H1 (cell line): Measurements from ENCODE around the gene TGFBRAP1. TPM values are rescaled to one million over a fixed set of nuclear protein-coding genes. Genes with fewer than 3 reads are reported as not detected.
"Not testable (repeated sequence)": the region's sequence is repeated elsewhere in the genome, so short reads cannot be mapped to it uniquely, and the experiment has no call there.

Experiments
- CTCF ChIA-PET: fragments of 300-600 bp; sonication (Branson Sonifier 250); formaldehyde crosslinking; loops from one replicate; lab custom pipeline; 2021; ENCODE audit not compliant: partially characterized antibody; lab: Charles Lee
- POLR2A ChIA-PET: fragments of 300-600 bp; sonication (Branson Sonifier 250); formaldehyde crosslinking; loops from one replicate; lab custom pipeline; 2021; ENCODE audit warnings: inconsistent platforms; ENCODE audit not compliant: partially characterized antibody; lab: Charles Lee
- DNase-seq, 2 experiments: peaks; one replicate each; pipeline versions ENCODE4 v3.0.0 to v3.0.0-alpha.2; 2010 to 2022; ENCODE audit warnings: low spot score in 2 of 2, low read depth in 1 of 2, mixed read lengths in 1 of 2
- FAIRE-seq: peaks from 2 replicates; lab custom pipeline; 2011; peaks lifted over from hg19 to GRCh38; lab: Jason Lieb, UNC
- H2AFZ ChIP-seq: 2 replicates; pipeline ENCODE4 v1.8.1; 2012; ENCODE audit warnings: low read length, inconsistent platforms
- H2AK5ac ChIP-seq: 2 replicates; pipeline ENCODE4 v1.6.1; 2013; ENCODE audit warnings: low read depth, low read length
- H2BK120ac ChIP-seq: replicated peaks from 2 replicates; pipeline ENCODE3; 2013; ENCODE audit warnings: low read depth, low read length, inconsistent platforms
- H2BK12ac ChIP-seq: 2 replicates; pipeline ENCODE4 v1.6.1; 2013; ENCODE audit warnings: low read depth, low read length
- H2BK15ac ChIP-seq: 2 replicates; pipeline ENCODE4 v1.6.1; 2013; ENCODE audit warnings: low read length
- H2BK20ac ChIP-seq: 2 replicates; pipeline ENCODE4 v1.6.1; 2013; ENCODE audit warnings: low read length
- H2BK5ac ChIP-seq: 2 replicates; pipeline ENCODE4 v1.6.1; 2013; ENCODE audit warnings: low read depth, low read length
- H3K14ac ChIP-seq: 2 replicates; pipeline ENCODE4 v1.6.1; 2013; ENCODE audit warnings: inconsistent platforms; ENCODE audit not compliant: insufficient read length
- H3K18ac ChIP-seq: 2 replicates; pipeline ENCODE4 v1.6.1; 2013; ENCODE audit warnings: low read length; ENCODE audit errors: extremely low read depth
- H3K23ac ChIP-seq: 2 replicates; pipeline ENCODE4 v1.6.1; 2013; ENCODE audit warnings: inconsistent platforms; ENCODE audit not compliant: insufficient read length
- H3K23me2 ChIP-seq: 2 replicates; pipeline ENCODE4 v1.6.1; 2013; ENCODE audit warnings: low read depth, low read length
- H3K27ac ChIP-seq: 2 replicates; pipeline ENCODE4 v1.6.1; 2011; ENCODE audit warnings: low read depth, low read length, inconsistent platforms
- H3K27me3 ChIP-seq, 4 experiments: replicated peaks in 1 of 4; 1 replicate in 1 of 4; 2 replicates in 3 of 4; pipeline versions ENCODE4 v1.6.1 to v1.8.1; 2011 to 2013; ENCODE audit warnings: low read length in 3 of 4, mild to moderate bottlenecking in 3 of 4, inconsistent platforms in 2 of 4, mixed read lengths in 2 of 4, moderate library complexity in 1 of 4; ENCODE audit not compliant: control insufficient read depth in 3 of 4, insufficient read depth in 3 of 4; ENCODE audit errors: extremely low read depth in 1 of 4
- H3K36me3 ChIP-seq, 4 experiments: 2 replicates each; pipeline versions ENCODE4 v1.6.1 to v1.8.1; 2011 to 2013; ENCODE audit warnings: mild to moderate bottlenecking in 4 of 4, low read length in 3 of 4, moderate library complexity in 2 of 4, control low read depth in 1 of 4, inconsistent platforms in 1 of 4; ENCODE audit not compliant: insufficient read depth in 4 of 4, control insufficient read depth in 2 of 4
- H3K4ac ChIP-seq: replicated peaks from 2 replicates; pipeline ENCODE3; 2013; ENCODE audit warnings: low read length, low read depth, mixed read lengths, inconsistent platforms; ENCODE audit not compliant: insufficient read length
- H3K4me1 ChIP-seq, 4 experiments: replicated peaks in 1 of 4; 1 replicate in 1 of 4; 2 replicates in 3 of 4; pipeline versions ENCODE4 v1.6.1 to v1.8.1; 2011 to 2013; ENCODE audit warnings: low read length in 3 of 4, inconsistent platforms in 2 of 4, mixed read lengths in 1 of 4; ENCODE audit not compliant: insufficient read depth in 4 of 4, control insufficient read depth in 3 of 4
- H3K4me2 ChIP-seq, 2 experiments: 2 replicates each; pipeline versions ENCODE4 v1.6.1 to v1.8.1; 2011 to 2013; ENCODE audit warnings: low read depth in 2 of 2, low read length in 2 of 2, control low read depth in 1 of 2, inconsistent platforms in 1 of 2, mild to moderate bottlenecking in 1 of 2; ENCODE audit not compliant: insufficient read depth in 1 of 2
- H3K4me3 ChIP-seq, 4 experiments: fragments of 200-600, 300-600 bp in 1 of 4; sonication (generic), shearing (Covaris generic), sonication (Bioruptor Twin) in 1 of 4; 2 replicates each; pipeline versions ENCODE4 v1.5.1 to v1.8.1; 2011 to 2016; ENCODE audit warnings: low read length in 4 of 4, low read depth in 3 of 4, control low read depth in 2 of 4, inconsistent platforms in 2 of 4, mild to moderate bottlenecking in 2 of 4, mixed read lengths in 1 of 4, moderate library complexity in 1 of 4; ENCODE audit not compliant: insufficient read depth in 2 of 4; ENCODE audit errors: extremely low read depth in 1 of 4
- H3K56ac ChIP-seq: replicated peaks from 2 replicates; pipeline ENCODE3; 2013; ENCODE audit warnings: low read depth, mild to moderate bottlenecking, mixed read lengths, low read length, inconsistent platforms; ENCODE audit not compliant: insufficient read length
- H3K79me1 ChIP-seq: 2 replicates; pipeline ENCODE4 v1.6.1; 2013; ENCODE audit warnings: low read depth, low read length, control low read depth
- H3K79me2 ChIP-seq, 2 experiments: 2 replicates each; pipeline versions ENCODE4 v1.6.1 to v1.8.1; 2012 to 2013; ENCODE audit warnings: low read length in 2 of 2, mild to moderate bottlenecking in 2 of 2, inconsistent platforms in 1 of 2; ENCODE audit not compliant: insufficient read depth in 2 of 2, control insufficient read depth in 1 of 2
- H3K9ac ChIP-seq, 4 experiments: replicated peaks in 1 of 4; 1 replicate in 1 of 4; 2 replicates in 3 of 4; pipeline versions ENCODE4 v1.6.1 to v1.8.1; 2011 to 2013; ENCODE audit warnings: low read depth in 3 of 4, low read length in 3 of 4, control low read depth in 2 of 4, mild to moderate bottlenecking in 2 of 4, moderate library complexity in 2 of 4, inconsistent platforms in 1 of 4; ENCODE audit errors: extremely low read depth in 1 of 4
- H3K9me3 ChIP-seq, 2 experiments: 2 replicates each; pipeline versions ENCODE4 v1.6.1 to v1.8.1; 2012 to 2013; ENCODE audit warnings: mild to moderate bottlenecking in 2 of 2, moderate library complexity in 2 of 2, control low read depth in 1 of 2, inconsistent platforms in 1 of 2, low read depth in 1 of 2, low read length in 1 of 2, mixed read lengths in 1 of 2; ENCODE audit not compliant: insufficient read depth in 2 of 2
- H4K20me1 ChIP-seq, 2 experiments: replicated peaks in 1 of 2; 2 replicates each; pipeline versions ENCODE3 to v1.8.1; 2011 to 2013; ENCODE audit warnings: inconsistent platforms in 2 of 2, low read length in 2 of 2, mild to moderate bottlenecking in 1 of 2; ENCODE audit not compliant: insufficient read depth in 2 of 2, control insufficient read depth in 1 of 2
- H4K5ac ChIP-seq: 2 replicates; pipeline ENCODE4 v1.6.1; 2013; ENCODE audit warnings: low read length, low read depth, mixed read lengths, inconsistent platforms; ENCODE audit not compliant: insufficient read length
- H4K8ac ChIP-seq: 2 replicates; pipeline ENCODE4 v1.8.0; 2013; ENCODE audit warnings: mild to moderate bottlenecking, moderate library complexity, low read length, inconsistent platforms; ENCODE audit not compliant: insufficient read depth; ENCODE audit errors: extremely low read depth
- H4K91ac ChIP-seq: replicated peaks from 2 replicates; pipeline ENCODE3; 2013; ENCODE audit warnings: low read length, mixed read lengths, inconsistent platforms; ENCODE audit not compliant: insufficient read length
- WGBS, 2 experiments: shearing (Covaris generic) in 1 of 2; methylation state at CpG; one replicate each; pipeline versions ENCODE4 v1.1.6 to v1.1.7; 2013 to 2015; ENCODE audit warnings: low lambda C conversion rate in 2 of 2, mixed read lengths in 2 of 2, inconsistent platforms in 1 of 2, low coverage in 1 of 2, missing lambda C conversion rate in 1 of 2; ENCODE audit not compliant: insufficient replicate concordance in 2 of 2, insufficient coverage in 1 of 2, insufficient read length in 1 of 2; ENCODE audit errors: extremely low coverage in 1 of 2, missing lambda C conversion rate in 1 of 2; 5-methylcytosine and 5-hydroxymethylcytosine counted together
- polyA plus RNA-seq, 7 experiments: library from polyadenylated mRNA; depleted of rRNA in 3 of 7; stranded (reverse) in 5 of 7; unstranded in 2 of 7; fragments of >200 nt in 5 of 7; fragments of 200-250 nt in 2 of 7; gene quantifications; 1 replicate in 5 of 7; 2 replicates in 1 of 7; 4 replicates in 1 of 7; pipeline versions ENCODE4 v1.2.1 to v1.2.3, GENCODE V29; 2011 to 2013; ENCODE audit warnings: missing spikeins in 2 of 7, mixed read lengths in 2 of 7
- total RNA-seq: library from RNA; stranded (reverse); fragmentation: NEBNext Ultra II Directional; extraction: Animal tissue kit (Norgen Biotek cat#: 25700); gene quantifications from 2 replicates; pipeline ENCODE4 v1.2.1, GENCODE V29; 2021

TGFBRAP1 gene
- total and polyA plus RNA-seq, 2 of the 8 experiments (the other 6 are each of a cell fraction or from before 2014, with no cell fraction given), result 11.2 to 20.2 TPM

GRCh38 chr2:105251016-105251648 lies 78.4 kb downstream of the TGFBRAP1 start:
- POLR2A ChIA-PET, CTCF ChIA-PET, H3K79me2 ChIP-seq, H2AK5ac ChIP-seq, H2BK12ac ChIP-seq, H3K79me1 ChIP-seq, H3K4me2 ChIP-seq, H4K91ac ChIP-seq, DNase-seq, H4K5ac ChIP-seq, H3K4ac ChIP-seq, H3K9ac ChIP-seq, H4K20me1 ChIP-seq, H2BK15ac ChIP-seq, H3K4me1 ChIP-seq, H3K23me2 ChIP-seq, H3K56ac ChIP-seq, H3K27me3 ChIP-seq, H3K18ac ChIP-seq, H3K9me3 ChIP-seq, H2AFZ ChIP-seq, H3K36me3 ChIP-seq, H3K4me3 ChIP-seq, H2BK5ac ChIP-seq, H3K23ac ChIP-seq, H2BK20ac ChIP-seq, H3K14ac ChIP-seq, H2BK120ac ChIP-seq, H3K27ac ChIP-seq, FAIRE-seq, H4K8ac ChIP-seq: not testable (repeated sequence)
- 98% methylated on average over 6 of the region's 43 CpGs; no CpG with 5 or more reads in 1 of the 2 experiments for WGBS, 2 experiments
